D341Med (cell line): ENCODE measurements around the gene CDRT15L2.
"Not testable (repeated sequence)": the region's sequence is repeated elsewhere in the genome, so short reads cannot be mapped to it uniquely, and the experiment has no call there.

ENCODE experiments used
- DNase-seq: peaks from one replicate; pipeline ENCODE4 v3.0.0; 2012; ENCODE audit warnings: low spot score

CDRT15L2 gene

DNA sequence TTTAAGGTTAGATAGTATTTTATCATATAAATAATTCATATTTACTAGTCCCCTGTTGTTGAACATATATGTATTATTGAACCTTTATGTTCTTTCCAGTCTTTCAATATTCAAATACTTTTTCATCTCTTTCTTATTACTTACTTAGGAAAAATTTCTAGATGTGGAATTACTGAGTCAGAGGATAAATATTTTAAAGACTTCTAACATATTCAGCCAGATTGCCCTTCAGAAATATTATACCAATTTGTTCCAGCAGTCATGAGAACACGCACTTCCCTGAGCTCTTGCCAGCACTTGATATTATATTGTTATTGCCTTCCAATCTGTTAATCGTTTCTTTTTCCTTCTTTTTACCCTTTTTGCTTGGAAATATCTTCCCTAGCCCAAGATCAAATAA is 4.5 kb upstream of the CDRT15L2 start:
- DNase-seq: not testable (repeated sequence)

DNA sequence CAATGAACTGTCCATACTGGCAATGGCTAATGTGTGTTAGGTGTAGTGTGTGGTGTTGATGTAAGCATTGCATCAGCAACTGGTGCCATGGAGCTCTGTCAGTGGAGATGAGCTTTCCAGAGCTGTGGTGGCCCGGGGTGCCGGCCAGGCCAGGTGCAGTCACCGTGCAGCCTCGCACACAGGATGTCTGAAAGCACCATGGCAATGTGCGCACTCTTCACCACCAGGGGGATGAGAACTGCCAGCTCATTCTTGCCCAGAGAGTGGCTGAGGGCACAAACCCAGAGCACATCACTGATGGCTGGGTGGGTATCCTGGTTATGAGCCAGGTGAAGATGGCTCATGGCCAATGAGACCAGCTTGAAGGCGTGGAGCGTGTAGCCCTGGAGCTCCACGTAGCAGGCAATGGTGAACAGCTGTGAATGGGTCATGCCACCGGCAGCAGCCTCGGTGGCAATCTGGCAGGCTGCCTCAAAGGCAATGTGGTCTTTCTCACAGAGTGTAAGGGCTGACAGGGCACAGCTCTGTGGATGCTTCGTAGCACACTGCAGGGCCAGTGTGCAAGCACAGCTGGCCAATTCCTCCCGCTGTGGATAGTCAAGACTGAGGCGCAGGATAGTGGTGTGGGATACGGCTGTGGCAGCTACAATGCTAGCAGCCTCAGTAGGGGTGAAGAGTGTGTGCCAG is 4.5 kb downstream of the CDRT15L2 start:
- DNase-seq: not testable (repeated sequence)

DNA sequence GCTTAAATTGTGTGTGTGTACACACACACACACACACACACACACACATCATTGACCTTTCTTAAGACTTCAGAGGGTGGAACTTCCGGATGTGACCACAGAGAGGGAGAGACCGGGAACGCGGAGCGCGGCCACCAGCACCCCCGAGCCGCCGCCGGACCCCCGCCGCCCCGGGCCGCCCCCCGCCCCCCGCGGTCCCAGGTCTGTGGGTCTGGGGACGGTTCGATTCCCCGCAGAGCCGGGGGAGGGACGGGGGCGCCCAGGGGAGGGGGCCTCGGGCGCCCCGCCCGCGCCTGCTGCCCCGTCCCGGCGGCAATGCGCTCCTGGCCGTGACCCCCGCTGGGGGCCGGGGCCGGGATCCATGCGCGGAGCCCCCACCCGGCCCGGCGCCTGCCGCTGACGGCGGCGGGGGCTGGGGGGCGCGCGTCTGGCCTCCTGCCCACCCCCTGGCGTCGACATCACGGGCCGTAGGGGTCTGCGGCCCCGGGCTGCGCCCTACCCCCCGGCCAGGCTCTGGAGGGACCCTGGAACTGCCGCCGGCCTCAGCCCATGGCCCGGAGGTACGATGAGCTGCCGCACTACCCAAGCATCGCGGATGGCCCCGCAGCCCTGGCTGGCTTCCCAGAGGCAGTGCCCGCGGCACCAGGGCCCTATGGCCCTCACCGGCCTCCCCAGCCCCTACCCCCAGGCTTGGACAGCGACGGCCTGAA is 9.4 kb downstream of the CDRT15L2 start:
- DNase-seq: not testable (repeated sequence)

DNA sequence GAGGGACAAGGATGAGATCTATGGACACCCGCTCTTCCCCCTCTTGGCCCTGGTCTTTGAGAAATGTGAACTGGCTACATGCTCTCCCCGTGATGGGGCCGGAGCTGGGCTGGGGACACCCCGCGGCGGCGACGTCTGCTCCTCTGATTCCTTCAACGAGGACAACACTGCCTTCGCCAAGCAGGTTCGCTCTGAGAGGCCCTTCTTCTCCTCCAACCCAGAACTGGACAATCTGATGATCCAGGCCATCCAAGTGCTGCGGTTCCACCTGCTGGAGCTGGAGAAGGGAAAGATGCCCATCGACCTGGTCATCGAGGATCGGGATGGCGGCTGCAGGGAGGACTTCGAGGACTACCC is 9.9 kb downstream of the CDRT15L2 start:
- not testable (repeated sequence) for DNase-seq

DNA sequence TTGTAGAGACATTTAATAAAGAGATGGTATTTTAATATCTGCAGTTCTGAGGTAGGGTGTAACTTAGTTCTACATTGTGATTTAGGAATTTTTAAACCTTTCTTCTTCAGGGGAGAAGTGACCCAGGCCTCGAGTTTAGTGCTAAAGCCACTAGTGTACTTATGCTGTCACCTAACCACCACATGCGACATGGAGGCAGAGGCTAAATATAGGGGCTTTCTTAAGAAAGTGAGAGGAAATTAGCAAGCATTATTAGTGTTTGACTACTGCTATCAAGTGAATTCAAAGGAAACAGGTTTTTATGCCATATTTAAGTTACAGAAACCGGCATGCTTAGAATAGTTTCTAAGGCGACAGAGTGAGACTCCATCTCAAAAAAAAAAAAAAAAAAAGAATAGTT is 11.5 kb downstream of the CDRT15L2 start:
- not testable (repeated sequence) for DNase-seq

DNA sequence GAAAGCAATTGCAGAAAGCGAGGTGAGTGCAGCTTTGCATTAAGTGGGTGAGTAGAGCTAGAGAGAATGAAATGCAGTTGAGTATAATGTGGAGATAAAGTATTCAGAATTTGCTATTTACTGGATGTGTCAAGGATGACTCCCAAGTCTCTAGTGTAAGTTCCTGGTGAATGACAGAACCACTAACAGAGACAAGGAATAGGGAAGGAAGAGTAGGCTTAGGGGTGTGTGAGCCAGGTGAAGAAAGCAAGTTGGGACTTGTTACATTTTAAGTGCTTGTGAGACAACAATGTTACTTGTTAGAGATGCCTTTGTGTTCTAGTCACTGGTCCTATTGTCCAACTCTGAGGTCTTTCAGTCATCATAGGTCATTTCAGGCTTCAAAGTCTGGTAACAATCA is 26.0 kb downstream of the CDRT15L2 start:
- DNase-seq: not testable (repeated sequence)

DNA sequence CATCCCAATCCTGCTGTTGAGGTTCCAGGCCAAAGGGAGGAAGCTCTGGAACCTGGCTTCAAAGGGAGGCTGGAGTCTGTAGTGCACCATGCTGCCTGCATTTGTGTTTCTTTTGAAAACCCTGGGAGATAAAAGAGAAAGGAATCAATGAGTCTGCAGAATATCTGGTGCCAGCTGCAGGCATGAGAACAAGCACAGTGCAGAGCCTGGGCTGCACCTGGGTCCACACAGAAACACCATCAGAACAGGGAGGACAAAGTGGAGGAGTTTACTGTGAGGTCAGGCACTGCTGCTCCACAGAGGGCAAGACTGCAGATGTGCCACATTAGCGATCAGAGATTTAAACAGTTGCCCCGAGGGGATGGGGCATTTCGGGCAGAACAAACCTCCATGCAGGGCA is 30.0 kb downstream of the CDRT15L2 start:
- DNase-seq: not testable (repeated sequence)

DNA sequence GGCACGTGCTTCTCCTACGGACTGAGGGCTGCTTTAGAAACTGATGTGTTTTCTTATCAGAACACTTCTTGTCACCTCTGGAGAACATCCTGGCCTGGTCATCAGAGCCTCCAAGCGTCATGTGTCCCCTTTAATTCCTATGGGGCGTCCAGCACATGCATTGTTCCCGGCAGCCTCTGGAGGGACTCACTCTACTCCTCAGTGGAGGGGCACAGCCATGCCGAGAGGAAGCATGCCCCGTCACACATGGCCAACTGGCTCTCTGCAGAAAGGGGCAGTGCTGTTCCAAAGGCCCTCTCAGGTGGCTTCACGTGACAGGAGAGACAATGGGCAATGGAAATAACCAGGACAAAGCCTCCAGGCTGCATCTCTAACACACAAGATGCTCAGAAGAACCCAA is 31.8 kb downstream of the CDRT15L2 start:
- DNase-seq: no peak

DNA sequence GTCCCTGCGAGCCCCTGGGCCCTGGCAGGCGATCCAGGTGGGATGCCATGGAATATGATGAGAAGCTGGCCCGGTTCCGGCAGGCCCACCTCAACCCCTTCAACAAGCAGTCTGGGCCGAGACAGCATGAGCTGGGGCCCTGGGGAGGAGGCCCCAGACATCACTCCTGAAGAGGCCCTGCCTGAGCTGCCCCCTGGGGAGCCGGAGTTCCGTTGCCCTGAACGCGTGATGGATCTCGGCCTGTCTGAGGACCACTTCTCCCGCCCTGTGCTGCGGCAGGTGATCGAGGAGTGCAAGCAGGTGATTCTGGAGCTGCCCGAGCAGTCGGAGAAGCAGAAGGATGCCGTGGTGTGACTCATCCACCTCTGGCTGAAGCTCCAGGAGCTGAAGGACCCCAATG is 33.1 kb downstream of the CDRT15L2 start:
- DNase-seq: no peak

DNA sequence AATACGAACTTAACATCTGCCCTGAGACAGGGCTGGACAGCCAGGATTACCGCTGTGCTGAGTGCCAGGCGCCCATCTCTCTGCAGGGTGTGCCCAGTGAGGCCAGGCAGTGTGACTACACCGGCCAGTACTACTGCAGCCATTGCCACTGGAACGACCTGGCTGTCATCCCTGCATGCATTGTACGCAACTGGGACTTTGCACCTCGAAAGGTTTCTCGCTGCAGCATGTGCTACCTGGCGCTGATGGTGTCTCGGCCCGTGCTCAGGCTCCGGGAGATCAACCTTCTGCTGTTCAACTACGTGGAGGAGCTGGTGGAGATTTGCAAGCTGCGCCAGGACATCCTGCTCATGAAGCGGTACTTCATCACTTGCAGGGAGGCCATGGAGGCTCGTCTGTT is 33.7 kb downstream of the CDRT15L2 start:
- no peak for DNase-seq

DNA sequence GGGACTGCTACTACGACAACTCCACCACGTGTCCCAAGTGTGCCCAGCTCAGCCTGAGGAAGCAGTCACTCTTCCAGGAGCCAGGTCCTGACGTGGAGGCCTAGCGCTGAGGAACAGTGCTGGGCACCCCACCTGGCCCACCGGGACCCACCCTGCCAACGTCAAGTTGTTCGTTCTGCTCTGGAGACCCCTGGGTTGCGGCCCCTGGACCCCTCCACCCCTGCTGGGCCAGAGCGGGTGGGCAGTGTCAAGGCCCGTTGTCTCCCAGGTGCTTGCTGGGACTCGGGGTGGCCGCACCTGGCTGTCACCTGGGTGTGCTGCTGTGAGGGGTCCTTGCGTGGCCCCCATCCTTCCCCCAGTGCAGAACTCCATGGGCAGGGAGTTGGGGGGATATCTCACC is 34.4 kb downstream of the CDRT15L2 start:
- no peak for DNase-seq

DNA sequence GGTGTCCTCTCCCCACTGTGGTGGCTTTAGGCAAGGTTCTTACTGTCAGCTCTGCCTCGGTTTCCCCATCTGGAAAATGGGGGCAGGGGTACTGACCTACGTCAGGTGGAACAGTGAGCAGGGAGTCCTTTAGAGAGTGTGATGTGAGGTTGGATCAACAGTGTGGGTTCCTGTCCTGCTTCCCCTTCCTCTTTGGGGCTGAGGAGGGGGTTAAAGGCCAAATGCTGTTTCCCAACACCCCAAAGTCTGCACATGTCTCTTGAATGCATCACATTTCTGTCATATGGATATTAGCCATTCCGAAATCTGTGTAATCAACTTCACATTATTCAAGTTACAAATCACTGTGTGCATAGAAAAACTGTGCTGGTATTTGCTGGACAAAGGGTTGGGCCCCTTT is 35.9 kb downstream of the CDRT15L2 start:
- DNase-seq: not testable (repeated sequence)
